BLaER1 treated with 17β-estradiol and CSF1 and Interleukin-3, amounts not matched to agents 10 nM and 100 nM (cell line): ENCODE results near the gene STAG2.
"Not testable (repeated sequence)": the region's sequence is repeated elsewhere in the genome, so short reads cannot be mapped to it uniquely, and the experiment has no call there.

ENCODE experiments used
- H3K27ac ChIP-seq, 11 experiments: shearing (Covaris generic); formaldehyde crosslinking; 2 replicates each; pipeline ENCODE4 v1.8.1; 2022
- H3K27me3 ChIP-seq, 11 experiments: shearing (Covaris generic); formaldehyde crosslinking; 2 replicates each; pipeline ENCODE4 v1.8.1; 2022
- H3K36me3 ChIP-seq, 11 experiments: shearing (Covaris generic); formaldehyde crosslinking; 2 replicates each; pipeline ENCODE4 v1.8.1; 2022
- H3K4me1 ChIP-seq, 10 experiments: shearing (Covaris generic); formaldehyde crosslinking; 2 replicates each; pipeline ENCODE4 v1.8.1; 2022
- H3K4me2 ChIP-seq, 11 experiments: shearing (Covaris generic); formaldehyde crosslinking; 2 replicates each; pipeline ENCODE4 v1.8.1; 2022
- H3K4me3 ChIP-seq, 10 experiments: shearing (Covaris generic); formaldehyde crosslinking; 2 replicates each; pipeline ENCODE4 v1.8.1; 2022
- H3K9ac ChIP-seq, 11 experiments: shearing (Covaris generic); formaldehyde crosslinking; 2 replicates each; pipeline ENCODE4 v1.8.1; 2022
- H3K9me3 ChIP-seq, 11 experiments: shearing (Covaris generic); formaldehyde crosslinking; replicated peaks in 1 of 11; 2 replicates each; pipeline ENCODE4 v1.8.1; 2022
- H4K20me1 ChIP-seq, 11 experiments: shearing (Covaris generic); formaldehyde crosslinking; 2 replicates each; pipeline ENCODE4 v1.8.1; 2022
- Cebpa-rat ChIP-seq, 11 experiments: shearing (Covaris generic); IDR thresholded peaks; 2 replicates each; pipeline ENCODE4 v1.8.1; 2022

Gene STAG2

GRCh38 chrX:123961268-123962005 is at the start of gene STAG2:
Gene STAG2 (plus strand): TSS chrX:123961706. CDS start chrX:124022628, 60,922 bp downstream.
- Histone ChIP-seq H4K20me1 (peaks cover 15 to 33% (median 30%) of the 10 kb centered on the region in 11 experiments; a peak in 20 of 22 replicates), H3K36me3 (peaks cover 0 to 5% (median 0%) of the 10 kb centered on the region in 11 experiments; a peak in 3 of 22 replicates), H3K4me3 (peak within 1 kb of the TSS; percentile 61 to 82 (median 77)), H3K9me3 (peaks cover 7 to 20% (median 15%) of the 10 kb centered on the region in 11 experiments; a peak in 13 of 22 replicates), H3K27me3 (peaks cover 0 to 13% (median 4%) of the 10 kb centered on the region in 11 experiments; a peak in 3 of 22 replicates), H3K9ac (peak within 1 kb of the TSS; percentile 98 to 100 (median 99)), H3K4me1 (peaks cover 8 to 18% (median 16%) of the 10 kb centered on the region in 10 experiments; a peak in 16 of 20 replicates), H3K27ac (peak within 1 kb of the TSS; percentile 97 to 100 (median 99)), H3K4me2 (peak within 1 kb of the TSS; percentile 14 to 81 (median 54); a peak in 21 of 22 replicates)
- TF ChIP-seq Cebpa-rat (IDR thresholded peaks at IDR 0.05) = no peak

- no peak for TF ChIP-seq Cebpa-rat (IDR thresholded peaks at IDR 0.05)
- H3K9me3 ChIP-seq = no peaks in the 10 kb centered on the region
- no peak overlapping the region for H3K4me3 ChIP-seq
- peaks cover 0 to 7% (median 0%) of the 10 kb centered on the region in 11 experiments; a peak in 5 of 22 replicates for H3K27me3 ChIP-seq
- H3K9ac ChIP-seq = no peak overlapping the region
- no peak overlapping the region for H3K27ac ChIP-seq
- no peaks in the 10 kb centered on the region; a peak in 1 of 22 replicates for H4K20me1 ChIP-seq
- no peaks in the 10 kb centered on the region for H3K36me3 ChIP-seq
- no peak overlapping the region for H3K4me2 ChIP-seq
- H3K4me1 ChIP-seq = no peaks in the 10 kb centered on the region
Observed at GRCh38 chrX:123917069-123917468, 44.4 kb upstream of the STAG2 start.

GRCh38 chrX:123918106-123918721 is 43.3 kb upstream of the STAG2 start:
- Histone ChIP-seq H3K4me2 (no peak overlapping the region), H3K36me3 (no peaks in the 10 kb centered on the region), H4K20me1 (no peaks in the 10 kb centered on the region; a peak in 1 of 22 replicates), H3K4me3 (no peak overlapping the region), H3K4me1 (no peaks in the 10 kb centered on the region), H3K27me3 (peaks cover 0 to 6% (median 0%) of the 10 kb centered on the region in 11 experiments; a peak in 6 of 22 replicates), H3K27ac (no peak overlapping the region), H3K9ac (no peak overlapping the region), H3K9me3 (no peaks in the 10 kb centered on the region)
- no peak for TF ChIP-seq Cebpa-rat (IDR thresholded peaks at IDR 0.05)

GRCh38 chrX:123920105-123920785 is 41.3 kb upstream of the STAG2 start:
- Histone ChIP-seq H3K9me3 (no peaks in the 10 kb centered on the region), H4K20me1 (no peaks in the 10 kb centered on the region; a peak in 1 of 22 replicates), H3K27ac (no peak overlapping the region), H3K27me3 (peaks cover 0 to 17% (median 10%) of the 10 kb centered on the region in 11 experiments; a peak in 11 of 22 replicates), H3K36me3 (no peaks in the 10 kb centered on the region), H3K4me2 (no peak overlapping the region), H3K4me3 (no peak overlapping the region), H3K9ac (no peak overlapping the region), H3K4me1 (no peaks in the 10 kb centered on the region)
- TF ChIP-seq Cebpa-rat (IDR thresholded peaks at IDR 0.05) = no peak

GRCh38 chrX:123923211-123923610 is 38.3 kb upstream of the STAG2 start:
- H3K4me1 ChIP-seq = no peaks in the 10 kb centered on the region
- H3K4me2 ChIP-seq = no peak overlapping the region
- H3K4me3 ChIP-seq = no peak overlapping the region
- H3K36me3 ChIP-seq = no peaks in the 10 kb centered on the region
- no peak for TF ChIP-seq Cebpa-rat (IDR thresholded peaks at IDR 0.05)
- no peak overlapping the region for H3K27ac ChIP-seq
- H3K9me3 ChIP-seq = no peaks in the 10 kb centered on the region
- H4K20me1 ChIP-seq = no peaks in the 10 kb centered on the region
- peaks cover 0 to 17% (median 7%) of the 10 kb centered on the region in 11 experiments; a peak in 9 of 22 replicates for H3K27me3 ChIP-seq
- H3K9ac ChIP-seq = no peak overlapping the region

GRCh38 chrX:123924186-123924585 is 37.3 kb upstream of the STAG2 start:
- H3K27ac ChIP-seq = no peak overlapping the region
- H3K9me3 ChIP-seq = no peaks in the 10 kb centered on the region
- no peaks in the 10 kb centered on the region for H4K20me1 ChIP-seq
- H3K4me3 ChIP-seq = no peak overlapping the region
- H3K27me3 ChIP-seq = peaks cover 0 to 17% (median 7%) of the 10 kb centered on the region in 11 experiments; a peak in 7 of 22 replicates
- H3K9ac ChIP-seq = no peak overlapping the region
- no peaks in the 10 kb centered on the region for H3K36me3 ChIP-seq
- TF ChIP-seq Cebpa-rat (IDR thresholded peaks at IDR 0.05) = no peak
- H3K4me2 ChIP-seq = no peak overlapping the region
- H3K4me1 ChIP-seq = no peaks in the 10 kb centered on the region

GRCh38 chrX:123927845-123928244 is 33.7 kb upstream of the STAG2 start:
- Histone ChIP-seq H3K4me3 (no peak overlapping the region), H3K9ac (no peak overlapping the region), H3K4me2 (no peak overlapping the region), H4K20me1 (no peaks in the 10 kb centered on the region), H3K9me3 (peaks cover 10 to 21% (median 15%) of the 10 kb centered on the region in 11 experiments), H3K27me3 (peaks cover 0 to 23% (median 7%) of the 10 kb centered on the region in 11 experiments; a peak in 7 of 22 replicates), H3K36me3 (no peaks in the 10 kb centered on the region), H3K4me1 (0 out of 20 replicates have a peak, but pooled peaks cover 0 to 3% (median 0%) of the 10 kb centered on the region in 10 experiments), H3K27ac (no peak overlapping the region)
- TF ChIP-seq Cebpa-rat (IDR thresholded peaks at IDR 0.05) = no peak

GRCh38 chrX:123932055-123932454 is 29.5 kb upstream of the STAG2 start:
- not testable (repeated sequence) for H3K4me2 ChIP-seq, H3K9ac ChIP-seq, H3K27me3 ChIP-seq, H3K36me3 ChIP-seq, H4K20me1 ChIP-seq, H3K4me1 ChIP-seq, H3K27ac ChIP-seq
- H3K4me3 ChIP-seq = 0 out of 20 replicates have a peak overlapping the region, but pooled peaks of 1 of the 10 experiments have one; percentile 7
- H3K9me3 ChIP-seq = peaks cover 10 to 26% (median 21%) of the 10 kb centered on the region in 11 experiments

GRCh38 chrX:123943074-123943473 is 18.4 kb upstream of the STAG2 start:
- no peaks in the 10 kb centered on the region for H3K4me1 ChIP-seq
- H3K9ac ChIP-seq = no peak overlapping the region
- no peak overlapping the region for H3K4me3 ChIP-seq
- H3K4me2 ChIP-seq = no peak overlapping the region
- peaks cover 0 to 5% (median 0%) of the 10 kb centered on the region in 11 experiments; a peak in 1 of 22 replicates for H3K27me3 ChIP-seq
- H4K20me1 ChIP-seq = no peaks in the 10 kb centered on the region
- no peaks in the 10 kb centered on the region for H3K36me3 ChIP-seq
- H3K27ac ChIP-seq = no peak overlapping the region
- TF ChIP-seq Cebpa-rat (IDR thresholded peaks at IDR 0.05) = no peak
- H3K9me3 ChIP-seq = no peaks in the 10 kb centered on the region
